HG03442 (cell line): ENCODE results near the gene RNF180.
"Not testable (repeated sequence)": the region's sequence is repeated elsewhere in the genome, so short reads cannot be mapped to it uniquely, and the experiment has no call there.

Experiments used
- ATAC-seq: cut with Tn5 transposase; IDR thresholded peaks from one replicate; pipeline ENCODE4 v1.9.1; 2021; ENCODE audit warnings: mild to moderate bottlenecking, moderate library complexity; ENCODE audit not compliant: unreplicated experiment

Gene RNF180

GRCh38 chr5:64269164-64269563, 103.5 kb downstream of the RNF180 start:
- no peak for ATAC-seq

GRCh38 chr5:64273276-64273675, 107.6 kb downstream of the RNF180 start:
- no peak for ATAC-seq

- no peak for ATAC-seq
Observed at GRCh38 chr5:64285188-64286130, 119.8 kb downstream of the RNF180 start.

GRCh38 chr5:64286381-64286780, 120.7 kb downstream of the RNF180 start:
- ATAC-seq: no peak

- not testable (repeated sequence) for ATAC-seq
Observed at GRCh38 chr5:64288496-64288895, 122.9 kb downstream of the RNF180 start.

- ATAC-seq: no peak
Observed at GRCh38 chr5:64292611-64293215, 127.1 kb downstream of the RNF180 start.

GRCh38 chr5:64295101-64295500, 129.5 kb downstream of the RNF180 start:
- ATAC-seq: no peak

- ATAC-seq: no peak
Observed at GRCh38 chr5:64298586-64298985, 132.9 kb downstream of the RNF180 start.

GRCh38 chr5:64299805-64300204, 134.2 kb downstream of the RNF180 start:
- ATAC-seq: no peak

- ATAC-seq: no peak
Observed at GRCh38 chr5:64301566-64301965, 135.9 kb downstream of the RNF180 start.

- ATAC-seq: no peak
Observed at GRCh38 chr5:64308135-64308534, 142.5 kb downstream of the RNF180 start.

GRCh38 chr5:64312491-64312890, 146.8 kb downstream of the RNF180 start:
- no peak for ATAC-seq

GRCh38 chr5:64315778-64316177, 150.1 kb downstream of the RNF180 start:
- ATAC-seq: no peak

GRCh38 chr5:64318175-64318574, 152.5 kb downstream of the RNF180 start:
- no peak for ATAC-seq

- ATAC-seq: no peak
Observed at GRCh38 chr5:64323591-64323990, 157.9 kb downstream of the RNF180 start.

GRCh38 chr5:64330728-64331231, 165.1 kb downstream of the RNF180 start:
- ATAC-seq: no peak

- ATAC-seq: no peak
Observed at GRCh38 chr5:64331597-64332277, 166.1 kb downstream of the RNF180 start.

- no peak for ATAC-seq
Observed at GRCh38 chr5:64333886-64334285, 168.2 kb downstream of the RNF180 start.

GRCh38 chr5:64339769-64340168, 174.1 kb downstream of the RNF180 start:
- no peak for ATAC-seq

- ATAC-seq: no peak
Observed at GRCh38 chr5:64340293-64340692, 174.7 kb downstream of the RNF180 start.

- ATAC-seq: no peak
Observed at GRCh38 chr5:64341340-64341739, 175.7 kb downstream of the RNF180 start.
